Right lobe of liver (tissue), 6 donors: ENCODE results near the gene HS3ST2. TPM values are rescaled to one million over a fixed set of nuclear protein-coding genes. Genes with fewer than 3 reads are reported as not detected.

Experiments
- ATAC-seq, 4 donors: fragments of 200-7000 bp; cut with Tn5 transposase; one replicate each; pipeline ENCODE4 v1.9.1; 2020; ENCODE audit warnings: mild to moderate bottlenecking in 4 of 4, moderate library complexity in 4 of 4
- DNase-seq, 3 donors: peaks; one replicate each; pipeline ENCODE4 v3.0.0-alpha.2; 2020
- H3K27ac ChIP-seq, 3 donors: fragments of 200-600 bp; one replicate each; pipeline ENCODE4 v1.8.0; 2022
- H3K27me3 ChIP-seq, 2 donors: fragments of 200-600 bp; one replicate each; pipeline ENCODE4 v1.8.0; 2022
- H3K36me3 ChIP-seq, 4 donors: fragments of 200-600 bp; sonication (generic) in 1 of 4; one replicate each; pipeline versions ENCODE4 v1.5.1 to v1.8.0; 2017 to 2022; ENCODE audit warnings: control low read depth in 1 of 4
- H3K4me1 ChIP-seq, 4 donors: fragments of 200-600 bp; sonication (generic) in 1 of 4; one replicate each; pipeline versions ENCODE4 v1.5.1 to v1.8.0; 2017 to 2022; ENCODE audit warnings: control low read depth in 1 of 4
- H3K4me3 ChIP-seq, 3 donors: fragments of 200-600 bp; one replicate each; pipeline ENCODE4 v1.8.0; 2022
- H3K9me3 ChIP-seq, 4 donors: fragments of 200-600 bp; sonication (generic) in 1 of 4; one replicate each; pipeline versions ENCODE4 v1.5.1 to v1.8.0; 2017 to 2022; ENCODE audit warnings: control low read depth in 1 of 4
- CTCF ChIP-seq, 4 donors: fragments of 200-600 bp in 3 of 4; fragments of 450-650 bp in 1 of 4; IDR thresholded peaks; one replicate each; pipeline versions ENCODE4 v1.5.1 to v1.8.0; 2016 to 2022; ENCODE audit warnings: antibody characterized with exemption in 4 of 4, mild to moderate bottlenecking in 2 of 4
- POLR2A ChIP-seq: fragments of 450-650 bp; IDR thresholded peaks from one replicate; pipeline ENCODE4 v1.6.1; 2017; ENCODE audit warnings: antibody characterized with exemption, mild to moderate bottlenecking
- WGBS: methylation state at CpG from one replicate; pipeline ENCODE4 v1.1.6; 2018; ENCODE audit warnings: low coverage, low lambda C conversion rate; ENCODE audit not compliant: insufficient coverage; ENCODE audit errors: missing lambda C conversion rate; 5-methylcytosine and 5-hydroxymethylcytosine counted together
- intact Hi-C, 2 donors: fragments of 100-400 bp; cut with DNase I; formaldehyde crosslinking; loops; one replicate each; pipeline versions ENCODE4 v1.11.2 to v1.14.1; 2022
- total RNA-seq, 6 experiments: library from RNA; depleted of rRNA in 2 of 6; stranded (reverse); fragments of >200 nt in 2 of 6; fragmentation: NEBNext Ultra II Directional in 3 of 6; extraction: Animal tissue kit (Norgen Biotek cat#: 25700) in 3 of 6; gene quantifications; one replicate each; pipeline versions ENCODE4 v1.1.0 to v1.2.4, GENCODE V29; 2016 to 2023
- donor health status: DM: no; HTN: yes; CAD: no.
- donor health status: DM: no; HTN: no; CAD: no.
- donor health status: DM: no; HTN: no; CAD: no.
- donor health status: DM: no; HTN: yes; CAD: no.
- donor health status: DM: no; HTN: yes; CAD: no.

Gene HS3ST2
- total RNA-seq, 6 experiments from 2014 or later, result 0.21 to 3.2 (median 0.93) TPM; not detected in 1

- 41% methylated on average over 6 of the region's 6 CpGs for WGBS
- H3K4me1 ChIP-seq, result no peaks in the 10 kb centered on the region
- no peak overlapping the region for H3K4me3 ChIP-seq
- no peaks in the 10 kb centered on the region for H3K27me3 ChIP-seq
- no peak overlapping the region for H3K27ac ChIP-seq
- DNase-seq (no peak), ATAC-seq (no peak)
- no peak for TF ChIP-seq POLR2A
- no peak for TF ChIP-seq CTCF (IDR thresholded peaks at IDR 0.05)
- intact Hi-C loops, result no loop called here
- no peaks in the 10 kb centered on the region for H3K36me3 ChIP-seq
- no peaks in the 10 kb centered on the region for H3K9me3 ChIP-seq
These were observed 29.2 kb upstream of the HS3ST2 start for GRCh38 chr16:22784690-22785214.

- TF ChIP-seq POLR2A (no peak), CTCF (IDR thresholded peaks at IDR 0.05) (no peak)
- intact Hi-C loops, result no loop called here
- 46% methylated on average over 4 of the region's 5 CpGs for WGBS
- Histone ChIP-seq H3K27ac (no peak overlapping the region), H3K4me1 (no peaks in the 10 kb centered on the region), H3K9me3 (no peaks in the 10 kb centered on the region), H3K36me3 (no peaks in the 10 kb centered on the region), H3K4me3 (no peak overlapping the region), H3K27me3 (no peaks in the 10 kb centered on the region)
- DNase-seq (no peak), ATAC-seq (no peak)
These were observed 28.4 kb upstream of the HS3ST2 start for GRCh38 chr16:22785552-22785951.

DNA sequence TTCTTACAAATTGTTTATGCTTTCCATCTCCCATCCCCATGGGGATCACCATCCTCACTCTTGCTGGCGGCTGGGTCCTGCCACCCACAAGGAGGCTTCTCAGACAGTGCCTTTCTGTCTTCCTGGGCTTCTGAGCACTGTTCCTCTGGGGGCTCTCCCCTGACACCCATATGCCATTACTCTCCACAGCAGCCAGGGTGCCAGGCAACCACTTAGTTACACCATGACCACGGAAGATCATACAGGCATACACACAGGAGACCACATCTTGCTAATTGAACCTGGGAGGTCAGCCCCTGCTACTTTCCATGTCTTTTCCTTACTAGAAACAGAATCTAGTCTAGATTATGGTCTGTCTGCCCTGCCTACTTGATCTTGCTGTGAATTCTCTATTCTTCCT, 27.7 kb upstream of the HS3ST2 start:
- Histone ChIP-seq H3K27ac (no peak overlapping the region), H3K27me3 (no peaks in the 10 kb centered on the region), H3K9me3 (no peaks in the 10 kb centered on the region), H3K36me3 (no peaks in the 10 kb centered on the region), H3K4me3 (no peak overlapping the region), H3K4me1 (no peaks in the 10 kb centered on the region)
- no peak for DNase-seq
- intact Hi-C loops, result no loop called here
- WGBS, result 83% methylated on average over 1 of the region's 2 CpGs
- no peak for ATAC-seq
- TF ChIP-seq CTCF (IDR thresholded peaks at IDR 0.05), result no peak
- TF ChIP-seq POLR2A, result no peak

DNA sequence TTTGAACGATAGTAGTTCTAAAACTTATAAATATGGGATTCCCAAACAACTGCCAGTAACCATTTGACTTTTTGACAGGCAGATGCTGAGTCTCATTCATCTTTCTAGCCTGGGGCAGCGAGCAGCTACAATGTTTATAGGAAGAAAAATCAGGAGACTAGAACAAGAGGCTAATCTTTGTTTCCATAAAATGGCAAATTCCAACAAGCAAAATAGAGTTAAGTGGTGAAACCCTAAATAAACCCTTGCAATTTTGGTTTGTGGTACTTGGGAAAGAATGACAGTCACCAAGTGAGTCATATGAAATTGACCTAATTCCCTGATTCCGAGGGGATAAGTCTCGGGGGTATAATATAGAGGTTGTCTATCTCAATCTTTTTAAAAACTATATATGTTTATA, 27.3 kb upstream of the HS3ST2 start:
- DNase-seq, result no peak
- WGBS, result 55% methylated on average over 4 of the region's 4 CpGs

More for the DNA sequence above, 27.3 kb upstream of the HS3ST2 start:
- H3K27me3 ChIP-seq, result no peaks in the 10 kb centered on the region
- H3K4me1 ChIP-seq, result no peaks in the 10 kb centered on the region
- no peaks in the 10 kb centered on the region for H3K36me3 ChIP-seq
- TF ChIP-seq CTCF (IDR thresholded peaks at IDR 0.05), result no peak
- TF ChIP-seq POLR2A, result no peak
- no peak overlapping the region for H3K27ac ChIP-seq
- intact Hi-C loops, result no loop called here
- ATAC-seq, result no peak
- no peak overlapping the region for H3K4me3 ChIP-seq
- no peaks in the 10 kb centered on the region for H3K9me3 ChIP-seq
